Mesothelial cell of epicardium (in vitro differentiated cells): ENCODE measurements around the gene RPP14. TPM values are rescaled to one million over a fixed set of nuclear protein-coding genes. Genes with fewer than 3 reads are reported as not detected.
"Not testable (repeated sequence)": the region's sequence is repeated elsewhere in the genome, so short reads cannot be mapped to it uniquely, and the experiment has no call there.

ENCODE experiments used
- DNase-seq, 2 experiments: peaks; one replicate each; pipeline ENCODE4 v3.0.0; 2021; ENCODE audit warnings: low spot score in 2 of 2; ENCODE audit not compliant: unreplicated experiment in 2 of 2
- H3K27ac Mint-ChIP-seq: 2 replicates; pipeline ENCODE4 v1.8.0; 2021; ENCODE audit warnings: mixed read lengths
- H3K27me3 Mint-ChIP-seq: 2 replicates; pipeline ENCODE4 v1.8.0; 2021; ENCODE audit warnings: low read depth, mixed read lengths
- H3K36me3 Mint-ChIP-seq: 2 replicates; pipeline ENCODE4 v1.8.0; 2021; ENCODE audit warnings: mixed read lengths
- H3K4me1 Mint-ChIP-seq: 2 replicates; pipeline ENCODE4 v1.8.0; 2021; ENCODE audit warnings: mixed read lengths
- H3K4me3 Mint-ChIP-seq: 2 replicates; pipeline ENCODE4 v1.8.0; 2021; ENCODE audit warnings: mild to moderate bottlenecking, moderate library complexity, mixed read lengths
- H3K9me3 Mint-ChIP-seq: 2 replicates; pipeline ENCODE4 v1.8.0; 2021; ENCODE audit warnings: mixed read lengths
- CTCF ChIP-seq: fragments of 200-600 bp; sonication (generic); IDR thresholded peaks from one replicate; pipeline ENCODE4 v1.5.0; 2021; ENCODE audit warnings: antibody characterized with exemption; ENCODE audit not compliant: unreplicated experiment
- total RNA-seq: library from RNA; stranded (reverse); gene quantifications from 3 replicates; pipeline ENCODE4 v1.2.1, GENCODE V29; 2021

RPP14 gene
- total RNA-seq, 1 donor from 2014 or later: 24.2 TPM

GRCh38 chr3:58261954-58262666, 43.9 kb upstream of the RPP14 start:
- peaks cover 1% of the 10 kb centered on the region for H3K36me3 Mint-ChIP-seq
- H3K27me3 Mint-ChIP-seq: no peaks in the 10 kb centered on the region
- H3K9me3 Mint-ChIP-seq: no peaks in the 10 kb centered on the region
- no peak for DNase-seq
- H3K4me3 Mint-ChIP-seq: no peak overlapping the region
- no peaks in the 10 kb centered on the region for H3K4me1 Mint-ChIP-seq
- TF ChIP-seq CTCF: no peak
- no peak overlapping the region for H3K27ac Mint-ChIP-seq

GRCh38 chr3:58266577-58266976, 39.5 kb upstream of the RPP14 start:
- no peak for TF ChIP-seq CTCF
- no peaks in the 10 kb centered on the region for H3K36me3 Mint-ChIP-seq
- H3K4me1 Mint-ChIP-seq: no peaks in the 10 kb centered on the region
- H3K4me3 Mint-ChIP-seq: no peak overlapping the region
- H3K27ac Mint-ChIP-seq: no peak overlapping the region
- H3K27me3 Mint-ChIP-seq: no peaks in the 10 kb centered on the region
- no peak for DNase-seq
- no peaks in the 10 kb centered on the region for H3K9me3 Mint-ChIP-seq

GRCh38 chr3:58267543-58267942, 38.5 kb upstream of the RPP14 start:
- not testable (repeated sequence) for H3K4me1 Mint-ChIP-seq, H3K27ac Mint-ChIP-seq, H3K9me3 Mint-ChIP-seq, DNase-seq, H3K27me3 Mint-ChIP-seq, H3K4me3 Mint-ChIP-seq, H3K36me3 Mint-ChIP-seq

GRCh38 chr3:58269356-58269755, 36.7 kb upstream of the RPP14 start:
- no peaks in the 10 kb centered on the region for H3K9me3 Mint-ChIP-seq
- no peaks in the 10 kb centered on the region for H3K27me3 Mint-ChIP-seq
- no peak for DNase-seq
- no peak overlapping the region for H3K4me3 Mint-ChIP-seq
- no peak for TF ChIP-seq CTCF
- no peak overlapping the region for H3K27ac Mint-ChIP-seq
- H3K36me3 Mint-ChIP-seq: no peaks in the 10 kb centered on the region
- H3K4me1 Mint-ChIP-seq: no peaks in the 10 kb centered on the region

GRCh38 chr3:58270485-58270884, 35.6 kb upstream of the RPP14 start:
- no peak overlapping the region for H3K27ac Mint-ChIP-seq
- DNase-seq: no peak
- no peaks in the 10 kb centered on the region for H3K4me1 Mint-ChIP-seq
- H3K27me3 Mint-ChIP-seq: no peaks in the 10 kb centered on the region
- TF ChIP-seq CTCF: no peak
- H3K9me3 Mint-ChIP-seq: no peaks in the 10 kb centered on the region
- peaks cover 3% of the 10 kb centered on the region for H3K36me3 Mint-ChIP-seq
- no peak overlapping the region for H3K4me3 Mint-ChIP-seq

- H3K9me3 Mint-ChIP-seq: peaks cover 3% of the 10 kb centered on the region
- H3K27me3 Mint-ChIP-seq: no peaks in the 10 kb centered on the region
- peaks cover 8% of the 10 kb centered on the region for H3K36me3 Mint-ChIP-seq
- no peak overlapping the region for H3K27ac Mint-ChIP-seq
- no peak for DNase-seq
- TF ChIP-seq CTCF: no peak
- no peaks in the 10 kb centered on the region for H3K4me1 Mint-ChIP-seq
- H3K4me3 Mint-ChIP-seq: no peak overlapping the region
These were observed 34.0 kb upstream of the RPP14 start for GRCh38 chr3:58271901-58272501.
